Measurements from ENCODE around the gene OVCH2.

DNA sequence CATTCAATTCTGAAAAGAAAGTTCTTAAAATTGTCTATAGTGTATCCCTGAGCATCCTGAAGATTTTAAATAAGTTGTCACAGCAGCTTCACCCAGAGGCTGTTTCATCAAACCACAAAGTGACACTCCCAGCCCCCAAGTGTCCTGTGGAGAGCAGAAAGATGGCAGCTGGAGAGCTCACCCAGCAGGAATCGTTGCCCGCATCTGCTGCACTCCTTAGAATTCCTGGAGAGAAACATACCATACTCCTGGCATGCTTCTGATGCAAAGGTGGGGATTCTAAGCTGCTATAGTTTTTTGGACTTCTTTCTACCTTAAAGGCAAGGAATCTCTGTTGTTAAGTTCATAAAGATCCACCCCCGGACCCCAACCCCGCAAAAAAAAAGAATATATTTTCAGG lies 19.5 kb downstream of the OVCH2 start:
- no peak for TF ChIP-seq EP300 (IDR thresholded peaks at IDR 0.05)
- TF ChIP-seq, protein P1, sequence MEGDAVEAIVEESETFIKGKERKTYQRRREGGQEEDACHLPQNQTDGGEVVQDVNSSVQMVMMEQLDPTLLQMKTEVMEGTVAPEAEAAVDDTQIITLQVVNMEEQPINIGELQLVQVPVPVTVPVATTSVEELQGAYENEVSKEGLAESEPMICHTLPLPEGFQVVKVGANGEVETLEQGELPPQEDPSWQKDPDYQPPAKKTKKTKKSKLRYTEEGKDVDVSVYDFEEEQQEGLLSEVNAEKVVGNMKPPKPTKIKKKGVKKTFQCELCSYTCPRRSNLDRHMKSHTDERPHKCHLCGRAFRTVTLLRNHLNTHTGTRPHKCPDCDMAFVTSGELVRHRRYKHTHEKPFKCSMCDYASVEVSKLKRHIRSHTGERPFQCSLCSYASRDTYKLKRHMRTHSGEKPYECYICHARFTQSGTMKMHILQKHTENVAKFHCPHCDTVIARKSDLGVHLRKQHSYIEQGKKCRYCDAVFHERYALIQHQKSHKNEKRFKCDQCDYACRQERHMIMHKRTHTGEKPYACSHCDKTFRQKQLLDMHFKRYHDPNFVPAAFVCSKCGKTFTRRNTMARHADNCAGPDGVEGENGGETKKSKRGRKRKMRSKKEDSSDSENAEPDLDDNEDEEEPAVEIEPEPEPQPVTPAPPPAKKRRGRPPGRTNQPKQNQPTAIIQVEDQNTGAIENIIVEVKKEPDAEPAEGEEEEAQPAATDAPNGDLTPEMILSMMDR (IDR thresholded peaks at IDR 0.05) = no peak
- no peak for TF ChIP-seq POLR2AphosphoS5 (IDR thresholded peaks at IDR 0.05)
- TF ChIP-seq POLR2A (IDR thresholded peaks at IDR 0.05) = no peak
